Endothelial cell of umbilical vein (primary cell): ENCODE measurements around the gene DKK3. TPM values are rescaled to one million over a fixed set of nuclear protein-coding genes. Genes with fewer than 3 reads are reported as not detected.

Experiments used
- BruUV-seq: library from RNA; stranded (reverse); fragments of 400-500 nt; replicated peaks from 2 replicates; lab custom pipeline; 2021; lab: Mats Ljungman, UMichigan
- CTCF ChIA-PET: fragments of 300-600, 350-600 bp; sonication (Branson Sonifier 250); formaldehyde crosslinking; loops from one replicate; lab custom pipeline; 2021; ENCODE audit warnings: antibody characterized with exemption, inconsistent platforms; lab: Charles Lee
- POLR2A ChIA-PET: fragments of 300-600, 350-600 bp; sonication (Branson Sonifier 250); formaldehyde crosslinking; loops from one replicate; lab custom pipeline; 2021; ENCODE audit warnings: antibody characterized with exemption, inconsistent platforms; lab: Charles Lee
- DNase-seq: peaks from one replicate; pipeline ENCODE4 v3.0.0-alpha.2; 2011; ENCODE audit warnings: low read depth, low spot score
- FAIRE-seq: peaks from 2 replicates; lab custom pipeline; 2011; peaks lifted over from hg19 to GRCh38; lab: Jason Lieb, UNC
- H2AFZ ChIP-seq: 2 replicates; pipeline ENCODE4 v1.6.0; 2012; ENCODE audit warnings: low read depth, low read length, control low read depth, inconsistent platforms
- H3K27ac ChIP-seq: 2 replicates; pipeline ENCODE4 v1.5.1; 2011; ENCODE audit warnings: low read depth, mild to moderate bottlenecking, control low read depth, low read length, moderate library complexity; ENCODE audit not compliant: insufficient read depth
- H3K27me3 ChIP-seq, 2 experiments: 2 replicates each; pipeline versions ENCODE4 v1.6.0 to v1.6.1; 2011; ENCODE audit warnings: low read length in 2 of 2, mixed read lengths in 1 of 2; ENCODE audit not compliant: control insufficient read depth in 2 of 2, insufficient read depth in 2 of 2
- H3K36me3 ChIP-seq, 2 experiments: 2 replicates in 1 of 2; 3 replicates in 1 of 2; pipeline ENCODE4 v1.5.1; 2011; ENCODE audit warnings: low read length in 2 of 2, mild to moderate bottlenecking in 1 of 2, moderate library complexity in 1 of 2; ENCODE audit not compliant: control insufficient read depth in 2 of 2, insufficient read depth in 2 of 2; ENCODE audit errors: extremely low read depth in 1 of 2
- H3K4me1 ChIP-seq: 3 replicates; pipeline ENCODE4 v1.5.1; 2011; ENCODE audit warnings: mild to moderate bottlenecking, low read length; ENCODE audit not compliant: control insufficient read depth, insufficient read depth; ENCODE audit errors: extremely low read depth
- H3K4me2 ChIP-seq: 2 replicates; pipeline ENCODE4 v1.6.1; 2011; ENCODE audit warnings: low read length, control low read depth, mixed read lengths; ENCODE audit not compliant: insufficient read depth
- H3K4me3 ChIP-seq, 3 experiments: fragments of 200-600 bp in 1 of 3; sonication (generic), shearing (Covaris generic) in 1 of 3; replicated peaks in 1 of 3; 2 replicates each; pipeline ENCODE4 v1.5.1; 2011 to 2016; ENCODE audit warnings: control low read depth in 3 of 3, low read length in 3 of 3, mild to moderate bottlenecking in 2 of 3, inconsistent platforms in 1 of 3, low read depth in 1 of 3, moderate library complexity in 1 of 3; ENCODE audit not compliant: insufficient read depth in 1 of 3
- H3K79me2 ChIP-seq: 2 replicates; pipeline ENCODE4 v1.6.0; 2012; ENCODE audit warnings: low read length, inconsistent platforms; ENCODE audit not compliant: control insufficient read depth, insufficient read depth
- H3K9ac ChIP-seq: replicated peaks from 2 replicates; pipeline ENCODE3; 2011; ENCODE audit warnings: low read length, control low read depth; ENCODE audit not compliant: insufficient read depth; ENCODE audit errors: extremely low read depth
- H3K9me1 ChIP-seq: replicated peaks from 3 replicates; pipeline ENCODE4 v1.6.0; 2011; ENCODE audit warnings: mild to moderate bottlenecking, low read length; ENCODE audit not compliant: control insufficient read depth, insufficient read depth; ENCODE audit errors: extremely low read depth
- H3K9me3 ChIP-seq: replicated peaks from 2 replicates; pipeline ENCODE4 v1.5.1; 2012; ENCODE audit warnings: low read length, inconsistent platforms; ENCODE audit not compliant: control insufficient read depth, insufficient read depth
- H4K20me1 ChIP-seq: replicated peaks from 2 replicates; pipeline ENCODE3; 2011; ENCODE audit warnings: mild to moderate bottlenecking, low read length; ENCODE audit not compliant: control insufficient read depth, insufficient read depth; ENCODE audit errors: extremely low read depth
- EZH2 ChIP-seq: IDR thresholded peaks from 2 replicates; pipeline ENCODE4 v1.6.1; 2012; ENCODE audit warnings: borderline replicate concordance, low read depth, mild to moderate bottlenecking, moderate library complexity, low read length, inconsistent platforms; ENCODE audit not compliant: severe bottlenecking
- FOS ChIP-seq: IDR thresholded peaks from 2 replicates; pipeline ENCODE4 v1.6.1; 2011; ENCODE audit warnings: mild to moderate bottlenecking, low read length, moderate library complexity, borderline replicate concordance; ENCODE audit not compliant: insufficient read depth
- GATA2 ChIP-seq: IDR thresholded peaks from 2 replicates; pipeline ENCODE4 v1.7.0; 2011; ENCODE audit warnings: low read depth, mild to moderate bottlenecking, moderate library complexity, mixed read lengths, low read length; ENCODE audit not compliant: insufficient read length, insufficient read depth
- JUN ChIP-seq: IDR thresholded peaks from 2 replicates; pipeline ENCODE4 v1.6.1; 2011; ENCODE audit warnings: borderline replicate concordance, low read depth; ENCODE audit not compliant: insufficient read length, insufficient read depth
- MYC ChIP-seq: IDR thresholded peaks from one replicate; pipeline ENCODE4 v1.6.1; 2011; ENCODE audit warnings: mild to moderate bottlenecking, low read depth, low read length
- POLR2A ChIP-seq: IDR thresholded peaks from 2 replicates; pipeline ENCODE4 v1.6.1; 2012; ENCODE audit warnings: low read depth, mild to moderate bottlenecking, control low read depth, low read length
- POLR2AphosphoS5 ChIP-seq: IDR thresholded peaks from 2 replicates; pipeline ENCODE4 v1.6.1; 2012; ENCODE audit warnings: low read depth, mild to moderate bottlenecking, control low read depth, low read length, moderate library complexity; ENCODE audit not compliant: insufficient read depth
- dilution Hi-C: fragments of 300-500 bp; cut with MboI; formaldehyde crosslinking; loops from one replicate; pipeline ENCODE4 v1.15.0; 2019; ENCODE audit warnings: low sequenced_read_pairs; ENCODE audit not compliant: extremely low pct_ligation_motif_present
- intact Hi-C: fragments of 100-400 bp; cut with micrococcal nuclease; formaldehyde crosslinking; loops from one replicate; pipeline ENCODE4 v1.10.0; 2022
- polyA plus RNA-seq, 4 experiments: library from polyadenylated mRNA; depleted of rRNA in 3 of 4; stranded (reverse) in 3 of 4; unstranded in 1 of 4; fragments of >200 nt; gene quantifications; 2 replicates each; pipeline versions ENCODE4 v1.2.1 to v1.2.3, GENCODE V29; 2011 to 2012; ENCODE audit warnings: missing spikeins in 1 of 4
- total RNA-seq: library from RNA; stranded (reverse); gene quantifications from 2 replicates; pipeline ENCODE4 v1.2.3, GENCODE V29; 2021
- TF ChIP-seq, protein P1 (sequence below): IDR thresholded peaks from 2 replicates; pipeline ENCODE4 v1.6.1; 2011; ENCODE audit not compliant: insufficient read depth, insufficient read length
- TF ChIP-seq, protein P2 (sequence below), 2 donors: IDR thresholded peaks; 1 replicate in 1 of 2; 2 replicates in 1 of 2; pipeline ENCODE4 v1.5.1; 2011; ENCODE audit warnings: low read length in 2 of 2, mild to moderate bottlenecking in 2 of 2, moderate library complexity in 2 of 2, control low read depth in 1 of 2, inconsistent platforms in 1 of 2, low read depth in 1 of 2; ENCODE audit not compliant: insufficient read depth in 1 of 2; ENCODE audit errors: extremely low read depth in 1 of 2

DKK3 gene
- total and polyA plus RNA-seq, 2 donors (not counting 3 experiments of a cell fraction or from before 2014, with no cell fraction given): 131 to 335 TPM

DNA sequence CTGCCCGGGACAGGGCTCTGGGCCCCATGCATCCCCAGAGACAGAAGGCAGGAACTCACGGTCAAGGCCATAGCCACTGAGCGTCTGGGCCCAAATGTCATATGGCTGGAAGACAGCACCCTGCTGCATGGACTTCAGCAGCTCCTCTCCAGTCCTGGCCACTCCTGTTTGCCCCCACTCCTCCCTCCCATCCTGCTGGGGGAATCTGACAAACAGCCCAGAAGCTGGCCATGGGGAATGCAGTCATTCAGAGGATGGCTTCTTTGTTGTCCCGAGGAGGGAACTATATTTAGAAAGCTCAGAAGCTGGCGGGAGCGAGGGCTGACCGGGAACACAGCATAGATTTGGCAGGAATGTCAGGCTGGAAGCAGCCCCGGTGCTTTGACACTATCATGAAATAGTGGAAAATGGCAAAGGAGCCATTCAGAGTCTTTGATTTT, 35.0 kb downstream of the DKK3 start:
- TF ChIP-seq POLR2A (no peak), MYC (no peak), POLR2AphosphoS5 (no peak), GATA2 (no peak), JUN (no peak), FOS (no peak), EZH2 (no peak)
- TF ChIP-seq, protein P1, sequence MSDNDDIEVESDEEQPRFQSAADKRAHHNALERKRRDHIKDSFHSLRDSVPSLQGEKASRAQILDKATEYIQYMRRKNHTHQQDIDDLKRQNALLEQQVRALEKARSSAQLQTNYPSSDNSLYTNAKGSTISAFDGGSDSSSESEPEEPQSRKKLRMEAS: no peak
- TF ChIP-seq, protein P2, sequence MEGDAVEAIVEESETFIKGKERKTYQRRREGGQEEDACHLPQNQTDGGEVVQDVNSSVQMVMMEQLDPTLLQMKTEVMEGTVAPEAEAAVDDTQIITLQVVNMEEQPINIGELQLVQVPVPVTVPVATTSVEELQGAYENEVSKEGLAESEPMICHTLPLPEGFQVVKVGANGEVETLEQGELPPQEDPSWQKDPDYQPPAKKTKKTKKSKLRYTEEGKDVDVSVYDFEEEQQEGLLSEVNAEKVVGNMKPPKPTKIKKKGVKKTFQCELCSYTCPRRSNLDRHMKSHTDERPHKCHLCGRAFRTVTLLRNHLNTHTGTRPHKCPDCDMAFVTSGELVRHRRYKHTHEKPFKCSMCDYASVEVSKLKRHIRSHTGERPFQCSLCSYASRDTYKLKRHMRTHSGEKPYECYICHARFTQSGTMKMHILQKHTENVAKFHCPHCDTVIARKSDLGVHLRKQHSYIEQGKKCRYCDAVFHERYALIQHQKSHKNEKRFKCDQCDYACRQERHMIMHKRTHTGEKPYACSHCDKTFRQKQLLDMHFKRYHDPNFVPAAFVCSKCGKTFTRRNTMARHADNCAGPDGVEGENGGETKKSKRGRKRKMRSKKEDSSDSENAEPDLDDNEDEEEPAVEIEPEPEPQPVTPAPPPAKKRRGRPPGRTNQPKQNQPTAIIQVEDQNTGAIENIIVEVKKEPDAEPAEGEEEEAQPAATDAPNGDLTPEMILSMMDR (IDR thresholded peaks at IDR 0.05; ENCODE audit: extremely low read depth in 1 of 2, insufficient read depth in 1 of 2, low read depth in 1 of 2, low read length in 2 of 2): no peak
- Histone ChIP-seq H3K9ac (no peak overlapping the region), H3K27me3 (no peaks in the 10 kb centered on the region), H3K27ac (no peak overlapping the region), H3K9me3 (no peaks in the 10 kb centered on the region), H3K4me3 (no peak overlapping the region), H3K4me1 (peaks cover 26% of the 10 kb centered on the region), H3K36me3 (peaks cover 0 to under 1% of the 10 kb centered on the region in 2 experiments), H4K20me1 (no peaks in the 10 kb centered on the region), H2AFZ (no peak overlapping the region), H3K4me2 (no peak overlapping the region), H3K79me2 (no peaks in the 10 kb centered on the region), H3K9me1 (no peaks in the 10 kb centered on the region)
- ChIA-PET POLR2A (no interaction called here), CTCF (interaction anchor here (1.0 to 1.2 kb wide), 3 partner anchors 20 to 185 kb away, joined by 3 to 4 read pairs (median 4); no protein-coding TSS in a partner anchor)
- intact Hi-C loops (loop anchor here (10.0 kb wide), 1 partner anchor 721 kb away; no protein-coding TSS in a partner anchor), dilution Hi-C loops (no loop called here)
- no TSS peak for BruUV-seq
- FAIRE-seq (no peak), DNase-seq (peak; percentile 45)
